ENCODE data around the gene TMEM221. TPM values are rescaled to one million over a fixed set of nuclear protein-coding genes. Genes with fewer than 3 reads are reported as not detected.

Gene TMEM221
- total and polyA plus RNA-seq, 2 donors from 2014 or later, result 0.13 TPM; not detected in 1

DNA sequence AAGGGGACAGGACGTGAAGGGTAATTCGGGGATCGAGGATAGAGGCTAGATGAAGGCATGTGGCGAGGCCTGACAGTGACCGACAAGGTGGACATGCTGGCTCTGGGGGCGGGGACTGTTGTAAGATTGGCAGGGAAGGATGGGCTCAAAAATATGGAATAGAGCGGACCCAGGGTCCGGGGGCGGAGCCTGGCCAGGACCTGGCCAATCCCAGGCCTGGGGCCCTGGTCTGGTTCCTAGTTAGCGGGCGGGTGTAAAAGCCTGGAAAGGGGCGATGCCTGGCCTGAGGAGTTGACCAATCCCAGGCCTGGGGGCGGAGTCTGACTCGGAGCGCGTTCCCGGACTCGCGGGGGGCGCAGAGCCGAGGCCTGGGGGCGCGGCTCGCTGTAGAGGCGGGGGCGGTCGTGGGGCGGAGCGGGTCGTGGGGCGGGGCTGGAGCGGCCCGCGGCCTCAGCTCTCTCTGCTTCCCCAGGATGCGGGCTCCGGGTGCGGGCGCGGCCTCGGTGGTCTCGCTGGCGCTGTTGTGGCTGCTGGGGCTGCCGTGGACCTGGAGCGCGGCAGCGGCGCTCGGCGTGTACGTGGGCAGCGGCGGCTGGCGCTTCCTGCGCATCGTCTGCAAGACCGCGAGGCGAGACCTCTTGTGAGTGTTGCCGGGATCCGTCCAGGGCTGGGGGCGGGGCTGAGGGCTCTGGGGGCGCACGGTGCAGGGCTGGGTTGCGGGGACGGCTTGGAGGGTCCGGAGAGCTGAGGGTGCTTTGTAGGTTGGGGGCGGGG, 21.8 kb upstream of the TMEM221 start, which contains the start of gene SLC27A1:
SLC27A1 (plus strand) TSS at position 457 of the 774 bp plus-strand sequence; CDS start at position 474, 17 bp downstream.
- Histone ChIP-seq H3K36me3 (ENCODE audit: control insufficient read depth in 2 of 3, insufficient read depth in 3 of 3, low read length in 3 of 3) (no peaks in the 10 kb centered on the region), H3K4me1 (ENCODE audit: control insufficient read depth in 2 of 3, insufficient read depth in 2 of 3, low read depth in 1 of 3, low read length in 3 of 3) (peaks cover 0 to 22% (median 4%) of the 10 kb centered on the region in 3 donors), H3K27me3 (ENCODE audit: control insufficient read depth, insufficient read depth, low read length) (no peaks in the 10 kb centered on the region), H3K9ac (ENCODE audit: low read length in 3 of 3) (peak within 1 kb of the TSS; percentile 49 to 91 (median 71)), H3K9me3 (ENCODE audit: control insufficient read depth in 2 of 3, insufficient read depth in 1 of 3, low read length in 3 of 3) (no peaks in the 10 kb centered on the region), H3K27ac (ENCODE audit: low read depth in 2 of 2, low read length in 2 of 2) (peak within 1 kb of the TSS; percentile 89 to 93), H3K4me3 (ENCODE audit: low read length in 3 of 3) (peak within 1 kb of the TSS; percentile 73 to 93 (median 80))
- peak; percentile 99 to 100 (median 99) for DNase-seq
- TF ChIP-seq, protein P1, sequence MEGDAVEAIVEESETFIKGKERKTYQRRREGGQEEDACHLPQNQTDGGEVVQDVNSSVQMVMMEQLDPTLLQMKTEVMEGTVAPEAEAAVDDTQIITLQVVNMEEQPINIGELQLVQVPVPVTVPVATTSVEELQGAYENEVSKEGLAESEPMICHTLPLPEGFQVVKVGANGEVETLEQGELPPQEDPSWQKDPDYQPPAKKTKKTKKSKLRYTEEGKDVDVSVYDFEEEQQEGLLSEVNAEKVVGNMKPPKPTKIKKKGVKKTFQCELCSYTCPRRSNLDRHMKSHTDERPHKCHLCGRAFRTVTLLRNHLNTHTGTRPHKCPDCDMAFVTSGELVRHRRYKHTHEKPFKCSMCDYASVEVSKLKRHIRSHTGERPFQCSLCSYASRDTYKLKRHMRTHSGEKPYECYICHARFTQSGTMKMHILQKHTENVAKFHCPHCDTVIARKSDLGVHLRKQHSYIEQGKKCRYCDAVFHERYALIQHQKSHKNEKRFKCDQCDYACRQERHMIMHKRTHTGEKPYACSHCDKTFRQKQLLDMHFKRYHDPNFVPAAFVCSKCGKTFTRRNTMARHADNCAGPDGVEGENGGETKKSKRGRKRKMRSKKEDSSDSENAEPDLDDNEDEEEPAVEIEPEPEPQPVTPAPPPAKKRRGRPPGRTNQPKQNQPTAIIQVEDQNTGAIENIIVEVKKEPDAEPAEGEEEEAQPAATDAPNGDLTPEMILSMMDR (IDR thresholded peaks at IDR 0.05; ENCODE audit: borderline replicate concordance, extremely low read depth, insufficient read depth), result peak; percentile 6
- FAIRE-seq, result peak; percentile 87
- intact Hi-C loops (cut with DNase I), result no loop called here

DNA sequence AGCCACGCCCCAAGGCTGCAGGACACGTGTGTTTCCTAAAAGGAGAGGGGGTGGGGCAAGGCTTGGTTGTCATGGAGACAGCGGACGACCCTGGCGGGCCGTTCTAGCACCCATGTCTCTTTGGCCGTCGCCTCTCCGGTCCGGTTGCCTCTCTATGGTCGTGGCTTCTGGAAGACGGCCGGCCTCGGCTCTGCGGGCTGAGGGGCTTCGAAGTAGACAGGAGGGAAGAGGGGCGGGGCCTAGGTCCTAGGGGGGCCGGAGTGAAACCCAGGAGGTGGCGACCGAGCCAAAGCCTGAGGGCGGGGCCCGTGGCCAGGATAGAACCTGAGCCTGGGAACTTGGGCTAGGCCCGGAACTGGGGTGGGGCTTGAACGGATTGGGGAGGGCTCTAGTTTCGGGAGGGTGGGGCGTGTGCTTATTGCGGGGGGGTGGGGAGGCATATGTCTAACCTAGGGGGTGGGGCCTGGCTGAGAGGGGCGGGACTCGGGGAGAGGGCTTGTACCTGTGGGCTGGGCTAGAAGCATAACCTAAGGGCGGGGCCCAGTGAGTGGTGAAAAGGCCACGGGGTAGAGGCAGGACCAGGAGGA, 21.1 kb upstream of the TMEM221 start:
- Histone ChIP-seq H3K9me3 (ENCODE audit: control insufficient read depth in 2 of 3, insufficient read depth in 1 of 3, low read length in 3 of 3) (no peaks in the 10 kb centered on the region), H3K27ac (ENCODE audit: low read depth in 2 of 2, low read length in 2 of 2) (peak overlapping the region; percentile 89 to 93), H3K4me1 (ENCODE audit: control insufficient read depth in 2 of 3, insufficient read depth in 2 of 3, low read depth in 1 of 3, low read length in 3 of 3) (peaks cover 0 to 22% (median 4%) of the 10 kb centered on the region in 3 donors), H3K36me3 (ENCODE audit: control insufficient read depth in 2 of 3, insufficient read depth in 3 of 3, low read length in 3 of 3) (no peaks in the 10 kb centered on the region), H3K9ac (ENCODE audit: low read length in 3 of 3) (peak overlapping the region; percentile 49 to 91 (median 71)), H3K4me3 (ENCODE audit: low read length in 3 of 3) (peak overlapping the region; percentile 73 to 93 (median 80)), H3K27me3 (ENCODE audit: control insufficient read depth, insufficient read depth, low read length) (no peaks in the 10 kb centered on the region)
- TF ChIP-seq, protein P1 (IDR thresholded peaks at IDR 0.05; ENCODE audit: borderline replicate concordance, extremely low read depth, insufficient read depth), result no peak
- intact Hi-C loops (cut with DNase I), result loop anchor here (10.0 kb wide), 1 partner anchor 135 kb away; the partner anchor contains the start of genes ANO8 and GTPBP3
- DNase-seq (peak; percentile 93 to 99 (median 97)), FAIRE-seq (no peak)

DNA sequence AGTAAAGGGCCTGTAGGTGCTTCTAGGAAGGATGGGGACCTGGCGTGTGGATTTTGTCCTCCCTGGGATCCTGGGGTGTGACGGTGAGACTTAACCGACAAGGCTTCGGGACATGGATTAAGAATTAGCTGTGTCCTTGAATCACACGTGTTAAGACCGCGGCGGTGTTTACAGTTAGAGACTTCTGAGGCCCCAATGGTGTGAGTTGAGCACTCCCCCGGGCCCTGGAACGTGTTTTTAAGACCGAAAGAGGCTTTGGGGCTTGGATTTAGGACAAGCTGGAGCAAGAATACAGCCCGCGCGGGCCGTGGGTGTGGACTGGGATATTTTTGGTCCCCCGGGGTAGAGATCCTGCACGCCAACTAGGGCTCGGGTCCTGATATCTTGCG, 20.6 kb upstream of the TMEM221 start:
- peak overlapping the region; percentile 83 to 89 for H3K27ac ChIP-seq (ENCODE audit: low read depth in 2 of 2, low read length in 2 of 2)
- peak overlapping the region; percentile 69 to 93 (median 80) for H3K4me3 ChIP-seq (ENCODE audit: low read length in 3 of 3)
- H3K4me1 ChIP-seq (ENCODE audit: control insufficient read depth in 2 of 3, insufficient read depth in 2 of 3, low read depth in 1 of 3, low read length in 3 of 3), result peaks cover 0 to 22% (median 4%) of the 10 kb centered on the region in 3 donors
- no peaks in the 10 kb centered on the region for H3K9me3 ChIP-seq (ENCODE audit: control insufficient read depth in 2 of 3, insufficient read depth in 1 of 3, low read length in 3 of 3)
- DNase-seq (no peak), FAIRE-seq (no peak)
- TF ChIP-seq, protein P1 (IDR thresholded peaks at IDR 0.05; ENCODE audit: borderline replicate concordance, extremely low read depth, insufficient read depth), result no peak
- no peaks in the 10 kb centered on the region for H3K36me3 ChIP-seq (ENCODE audit: control insufficient read depth in 2 of 3, insufficient read depth in 3 of 3, low read length in 3 of 3)
- H3K9ac ChIP-seq (ENCODE audit: low read length in 3 of 3), result peak overlapping the region in 2 of 3 donors; percentile 65 to 71
- intact Hi-C loops (cut with DNase I), result loop anchor here (10.0 kb wide), 1 partner anchor 134 kb away; the partner anchor contains the start of genes ANO8 and GTPBP3
- no peaks in the 10 kb centered on the region for H3K27me3 ChIP-seq (ENCODE audit: control insufficient read depth, insufficient read depth, low read length)
